ENCODE measurements around the gene CPED1.
"Not testable (repeated sequence)": the region's sequence is repeated elsewhere in the genome, so short reads cannot be mapped to it uniquely, and the experiment has no call there.

Gene CPED1

GRCh38 chr7:121271916-121272315, 283.4 kb downstream of the CPED1 start:
- no peak for DNase-seq

GRCh38 chr7:121272676-121273075, 284.2 kb downstream of the CPED1 start:
- DNase-seq: no peak

- no peak for DNase-seq
Measured at GRCh38 chr7:121273467-121274167, 285.1 kb downstream of the CPED1 start.

- no peak for DNase-seq
Measured at GRCh38 chr7:121274467-121274866, 286.0 kb downstream of the CPED1 start.

- DNase-seq: no peak
Measured at GRCh38 chr7:121275204-121275603, 286.7 kb downstream of the CPED1 start.

GRCh38 chr7:121276313-121276712, 287.8 kb downstream of the CPED1 start:
- no peak for DNase-seq

GRCh38 chr7:121278120-121279021, 289.9 kb downstream of the CPED1 start:
- no peak for DNase-seq

- DNase-seq: no peak
Measured at GRCh38 chr7:121279060-121279620, 290.6 kb downstream of the CPED1 start.

GRCh38 chr7:121279822-121280221, 291.3 kb downstream of the CPED1 start:
- no peak for DNase-seq

GRCh38 chr7:121280656-121281055, 292.1 kb downstream of the CPED1 start:
- no peak for DNase-seq

- DNase-seq: no peak
Measured at GRCh38 chr7:121282129-121282528, 293.6 kb downstream of the CPED1 start.

- no peak for DNase-seq
Measured at GRCh38 chr7:121285066-121285667, 296.7 kb downstream of the CPED1 start.

- no peak for DNase-seq
Measured at GRCh38 chr7:121286186-121286585, 297.7 kb downstream of the CPED1 start.

GRCh38 chr7:121286742-121287734, 298.5 kb downstream of the CPED1 start:
- DNase-seq: peak; percentile 17

- no peak for DNase-seq
Measured at GRCh38 chr7:121288894-121289293, 300.4 kb downstream of the CPED1 start.

- not testable (repeated sequence) for DNase-seq
Measured at GRCh38 chr7:121289930-121290329, 301.4 kb downstream of the CPED1 start.

- DNase-seq: no peak
Measured at GRCh38 chr7:121294448-121294992, 306.0 kb downstream of the CPED1 start.

- no peak for DNase-seq
Measured at GRCh38 chr7:121297843-121298242, 309.3 kb downstream of the CPED1 start.

- DNase-seq: no peak
Measured at GRCh38 chr7:121298831-121299239, 310.3 kb downstream of the CPED1 start.

GRCh38 chr7:121300685-121301420, 312.3 kb downstream of the CPED1 start:
- DNase-seq: no peak
